22Rv1 (cell line): ENCODE data around the gene OR51A7.
"Not testable (repeated sequence)": the region's sequence is repeated elsewhere in the genome, so short reads cannot be mapped to it uniquely, and the experiment has no call there.

ENCODE experiments used
- H3K27ac ChIP-seq: fragments of 450-650 bp; 2 replicates; pipeline ENCODE4 v1.5.1; 2017
- CTCF ChIP-seq: fragments of 450-650 bp; IDR thresholded peaks from 2 replicates; pipeline ENCODE4 v1.5.1; 2017; ENCODE audit warnings: mild to moderate bottlenecking
- ZFX ChIP-seq: fragments of 450-650 bp; IDR thresholded peaks from 2 replicates; pipeline ENCODE4 v1.6.1; 2017; ENCODE audit warnings: antibody characterized with exemption, borderline replicate concordance

Gene OR51A7

GRCh38 chr11:4919250-4919649 is 15.7 kb downstream of the OR51A7 start, which contains the start of gene OR51G2:
Gene OR51G2, minus strand, starts transcription at chr11:4919350. Its CDS starts 3,687 bp downstream, at chr11:4915663.
- TF ChIP-seq ZFX = no peak
- no peak within 1 kb of the TSS for H3K27ac ChIP-seq

- TF ChIP-seq CTCF (no peak), ZFX (no peak)
- H3K27ac ChIP-seq = no peak overlapping the region
Measured at GRCh38 chr11:4921796-4922195, 18.2 kb downstream of the OR51A7 start.

DNA sequence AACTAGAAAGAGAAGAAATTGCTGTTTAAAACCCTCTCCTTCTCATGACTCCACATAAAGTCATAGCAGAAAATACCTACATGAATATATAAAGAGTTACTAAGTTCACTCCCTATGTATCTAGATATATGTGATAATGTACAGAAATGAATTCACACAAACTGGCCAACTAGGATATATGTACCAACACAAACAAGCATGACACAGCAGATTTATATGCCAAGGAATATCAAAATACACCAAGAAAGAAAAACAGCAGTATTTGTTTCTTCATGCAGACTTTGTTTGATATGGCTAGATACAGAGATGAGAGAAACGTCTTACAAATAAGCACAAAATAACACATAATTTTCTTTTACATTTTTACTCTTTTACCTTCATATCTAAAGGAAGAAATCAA is 18.7 kb downstream of the OR51A7 start:
- TF ChIP-seq ZFX (no peak), CTCF (no peak)

GRCh38 chr11:4924239-4924638 is 20.7 kb downstream of the OR51A7 start, which contains the start of gene OR51G1:
Gene OR51G1, minus strand, starts transcription at chr11:4924339. Its CDS starts 0 bp downstream, at chr11:4924339.
- TF ChIP-seq CTCF (no peak), ZFX (no peak)
- no peak within 1 kb of the TSS for H3K27ac ChIP-seq

More for the DNA sequence above, 18.7 kb downstream of the OR51A7 start:
- H3K27ac ChIP-seq = no peak overlapping the region

- no peak for TF ChIP-seq CTCF
- no peak for TF ChIP-seq ZFX
- H3K27ac ChIP-seq = no peak overlapping the region
Measured at GRCh38 chr11:4926608-4927007, 23.0 kb downstream of the OR51A7 start.

DNA sequence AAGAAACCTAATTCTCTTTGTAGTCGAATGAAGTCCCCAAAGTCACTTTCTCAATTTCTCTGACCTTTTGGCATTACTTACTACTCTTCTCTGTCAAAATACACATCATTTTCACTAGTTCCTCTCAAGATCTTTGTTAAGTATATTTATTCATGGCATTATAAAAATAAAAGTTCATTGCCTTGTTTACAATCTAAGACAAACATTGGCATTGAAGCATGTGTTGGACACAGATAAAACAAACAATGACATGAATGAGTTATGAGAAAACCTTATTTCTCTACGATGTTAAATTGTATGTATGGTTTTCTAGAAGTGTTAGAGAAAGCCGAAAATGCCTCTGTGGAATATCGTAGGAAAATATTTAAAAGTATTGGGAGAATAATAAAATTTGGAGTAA is 29.2 kb downstream of the OR51A7 start:
- TF ChIP-seq ZFX = no peak
- TF ChIP-seq CTCF = no peak

DNA sequence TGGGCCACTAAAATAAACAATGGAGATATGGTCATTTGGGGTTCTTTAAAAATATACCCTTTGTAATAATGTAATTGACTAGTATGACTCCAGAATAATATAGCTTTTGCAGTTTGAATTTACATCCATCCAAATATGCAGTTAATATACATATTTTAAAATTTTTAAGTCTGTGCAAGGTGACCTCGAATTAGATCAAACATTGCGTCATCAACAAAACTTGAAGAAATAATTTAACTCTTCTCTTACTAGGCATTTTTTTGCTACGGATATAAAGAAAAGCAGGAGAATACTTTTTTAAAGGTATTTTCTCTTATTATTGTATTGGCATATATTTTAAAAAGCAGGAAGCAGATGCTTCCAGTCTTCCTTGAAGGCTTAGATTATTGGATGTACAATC is 33.2 kb downstream of the OR51A7 start:
- TF ChIP-seq ZFX = no peak
- no peak overlapping the region for H3K27ac ChIP-seq

More for the DNA sequence above, 29.2 kb downstream of the OR51A7 start:
- H3K27ac ChIP-seq = no peak overlapping the region

- TF ChIP-seq ZFX = no peak
- no peak for TF ChIP-seq CTCF
- no peak within 1 kb of the TSS for H3K27ac ChIP-seq
Measured at GRCh38 chr11:4947505-4947904, 43.9 kb downstream of the OR51A7 start, which contains the start of gene OR51A4. Gene OR51A4, minus strand, starts transcription at chr11:4947605. Its CDS starts 505 bp downstream, at chr11:4947100.

GRCh38 chr11:4955613-4956012 is 52.0 kb downstream of the OR51A7 start, which contains the start of gene OR51A2:
Gene OR51A2, minus strand, starts transcription at chr11:4955713. Its CDS starts 0 bp downstream, at chr11:4955713.
- not testable (repeated sequence) for H3K27ac ChIP-seq
